Natural killer cell (primary cell): ENCODE data around the gene CTTN. TPM values are rescaled to one million over a fixed set of nuclear protein-coding genes. Genes with fewer than 3 reads are reported as not detected.

Experiments used
- ATAC-seq, 3 donors: fragments of 150-1000 bp in 2 of 3; fragments of 200-7000 bp in 1 of 3; cut with Tn5 transposase; 1 replicate in 1 of 3; 2 replicates in 2 of 3; pipeline ENCODE4 v1.10.0; 2021; ENCODE audit warnings: mild to moderate bottlenecking in 2 of 3, moderate library complexity in 2 of 3
- DNase-seq, 2 donors: peaks; one replicate each; pipeline versions ENCODE4 v3.0.0 to v3.0.0-alpha.2; 2013 to 2021; ENCODE audit warnings: mixed read lengths in 1 of 2
- H3K27ac ChIP-seq: one replicate; pipeline ENCODE4 v1.5.1; 2013; ENCODE audit warnings: mild to moderate bottlenecking, low read length
- H3K27me3 ChIP-seq: one replicate; pipeline ENCODE4 v1.6.1; 2013; ENCODE audit warnings: low read length; ENCODE audit not compliant: control insufficient read depth, insufficient read depth
- H3K36me3 ChIP-seq: one replicate; pipeline ENCODE4 v1.6.1; 2013; ENCODE audit warnings: low read length; ENCODE audit not compliant: control insufficient read depth, insufficient read depth
- H3K4me1 ChIP-seq: one replicate; pipeline ENCODE4 v1.6.1; 2013; ENCODE audit warnings: low read length; ENCODE audit not compliant: control insufficient read depth, insufficient read depth
- H3K4me3 ChIP-seq: one replicate; pipeline ENCODE4 v1.5.1; 2013; ENCODE audit warnings: low read length
- H3K9me3 ChIP-seq: one replicate; pipeline ENCODE4 v1.6.1; 2013; ENCODE audit warnings: low read length; ENCODE audit not compliant: control insufficient read depth, insufficient read depth
- H3K27ac Mint-ChIP-seq, 2 donors: one replicate each; pipeline ENCODE4 v1.8.0; 2022; ENCODE audit warnings: mild to moderate bottlenecking in 2 of 2, mixed read lengths in 2 of 2, moderate library complexity in 1 of 2
- H3K27me3 Mint-ChIP-seq, 2 donors: one replicate each; pipeline ENCODE4 v1.8.0; 2022; ENCODE audit warnings: low read depth in 2 of 2, mixed read lengths in 2 of 2
- H3K36me3 Mint-ChIP-seq: one replicate; pipeline ENCODE4 v1.8.0; 2022; ENCODE audit warnings: mixed read lengths
- H3K4me1 Mint-ChIP-seq, 2 donors: one replicate each; pipeline ENCODE4 v1.8.0; 2022; ENCODE audit warnings: mixed read lengths in 2 of 2
- H3K4me3 Mint-ChIP-seq: one replicate; pipeline ENCODE4 v1.8.0; 2022; ENCODE audit warnings: mild to moderate bottlenecking, moderate library complexity, mixed read lengths
- H3K9me3 Mint-ChIP-seq, 2 donors: one replicate each; pipeline ENCODE4 v1.8.0; 2022; ENCODE audit warnings: mixed read lengths in 2 of 2
- WGBS: methylation state at CpG from one replicate; pipeline ENCODE4 v1.1.7; 2013; ENCODE audit warnings: missing lambda C conversion rate; ENCODE audit not compliant: insufficient coverage; 5-methylcytosine and 5-hydroxymethylcytosine counted together
- intact Hi-C: fragments of 100-400 bp; cut with micrococcal nuclease; formaldehyde crosslinking; loops from one replicate; pipeline ENCODE4 v1.14.2; 2022
- total RNA-seq, 4 donors: library from RNA; stranded (reverse); fragments of 120-200 nt in 1 of 4; gene quantifications; one replicate each; pipeline versions ENCODE4 v1.2.3 to v1.2.4, GENCODE V29; 2013 to 2022
- TF ChIP-seq, protein P1 (sequence below): fragments of 200-600 bp; IDR thresholded peaks from one replicate; pipeline ENCODE4 v1.8.0; 2022; ENCODE audit warnings: antibody characterized with exemption

Gene CTTN
- total RNA-seq, 3 donors from 2014 or later (not counting 1 experiment from before 2014, with no cell fraction given) = 0.59 to 5.8 (median 1.8) TPM

DNA sequence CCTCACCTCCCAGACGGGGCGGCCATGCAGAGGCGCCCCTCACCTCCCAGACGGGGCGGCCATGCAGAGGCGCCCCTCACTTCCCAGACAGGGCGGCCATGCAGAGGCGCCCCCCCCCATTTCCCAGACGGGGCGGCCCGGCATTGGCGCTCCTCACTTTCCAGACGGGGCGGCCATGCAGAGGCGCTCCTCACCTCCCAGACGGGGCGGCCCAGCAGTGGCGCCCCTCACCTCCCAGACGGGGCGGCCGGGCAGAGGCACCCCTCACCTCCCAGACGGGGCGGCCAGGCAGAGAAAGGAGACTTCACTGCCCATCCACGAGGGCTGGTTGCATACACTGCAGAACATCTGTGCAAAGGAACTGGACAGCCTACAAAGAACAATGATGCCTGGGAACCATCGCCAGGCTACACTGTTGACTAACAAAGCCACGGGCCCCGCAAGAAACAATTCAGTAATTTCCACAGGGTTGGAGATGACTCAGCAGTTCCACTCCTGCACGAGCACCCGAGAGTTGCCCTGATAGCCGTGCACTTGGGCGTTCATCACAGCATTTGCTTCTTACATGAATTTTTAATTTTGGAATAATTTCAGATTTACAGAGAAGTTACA is 58.7 kb downstream of the CTTN start:
- no peak overlapping the region for H3K4me3 Mint-ChIP-seq
- Histone ChIP-seq H3K9me3 (no peaks in the 10 kb centered on the region), H3K36me3 (no peaks in the 10 kb centered on the region), H3K4me1 (no peaks in the 10 kb centered on the region), H3K27ac (no peak overlapping the region), H3K27me3 (peaks cover 4% of the 10 kb centered on the region), H3K4me3 (no peak overlapping the region)
- H3K9me3 Mint-ChIP-seq = no peaks in the 10 kb centered on the region
- H3K27me3 Mint-ChIP-seq = peaks cover 16 to 44% of the 10 kb centered on the region in 2 donors
- TF ChIP-seq, protein P1, sequence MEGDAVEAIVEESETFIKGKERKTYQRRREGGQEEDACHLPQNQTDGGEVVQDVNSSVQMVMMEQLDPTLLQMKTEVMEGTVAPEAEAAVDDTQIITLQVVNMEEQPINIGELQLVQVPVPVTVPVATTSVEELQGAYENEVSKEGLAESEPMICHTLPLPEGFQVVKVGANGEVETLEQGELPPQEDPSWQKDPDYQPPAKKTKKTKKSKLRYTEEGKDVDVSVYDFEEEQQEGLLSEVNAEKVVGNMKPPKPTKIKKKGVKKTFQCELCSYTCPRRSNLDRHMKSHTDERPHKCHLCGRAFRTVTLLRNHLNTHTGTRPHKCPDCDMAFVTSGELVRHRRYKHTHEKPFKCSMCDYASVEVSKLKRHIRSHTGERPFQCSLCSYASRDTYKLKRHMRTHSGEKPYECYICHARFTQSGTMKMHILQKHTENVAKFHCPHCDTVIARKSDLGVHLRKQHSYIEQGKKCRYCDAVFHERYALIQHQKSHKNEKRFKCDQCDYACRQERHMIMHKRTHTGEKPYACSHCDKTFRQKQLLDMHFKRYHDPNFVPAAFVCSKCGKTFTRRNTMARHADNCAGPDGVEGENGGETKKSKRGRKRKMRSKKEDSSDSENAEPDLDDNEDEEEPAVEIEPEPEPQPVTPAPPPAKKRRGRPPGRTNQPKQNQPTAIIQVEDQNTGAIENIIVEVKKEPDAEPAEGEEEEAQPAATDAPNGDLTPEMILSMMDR = no peak
- H3K4me1 Mint-ChIP-seq = no peaks in the 10 kb centered on the region
- ATAC-seq (no peak), DNase-seq (no peak)
- 66% methylated on average over 31 of the region's 31 CpGs for WGBS
- intact Hi-C loops = no loop called here
- H3K36me3 Mint-ChIP-seq = no peaks in the 10 kb centered on the region
- no peak overlapping the region for H3K27ac Mint-ChIP-seq

DNA sequence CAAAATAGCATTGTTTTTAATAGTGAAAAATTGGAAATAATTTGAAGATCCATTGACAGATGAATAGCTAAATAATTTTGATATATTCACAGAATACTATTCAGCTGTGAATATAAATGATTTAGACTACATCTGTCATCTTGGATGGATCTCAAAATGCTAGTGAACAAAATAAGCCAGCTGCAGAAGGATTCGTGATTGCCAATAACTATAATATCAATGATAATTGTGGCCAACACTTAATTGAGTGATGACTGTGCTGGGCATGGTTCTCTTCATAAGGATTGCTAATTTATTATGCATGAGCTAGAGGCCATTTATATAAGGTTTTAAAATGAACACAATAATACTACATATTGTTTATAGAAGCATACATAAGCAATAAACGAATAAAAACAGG is 60.4 kb downstream of the CTTN start:
- DNase-seq (no peak), ATAC-seq (no peak)
- intact Hi-C loops = no loop called here
- Mint-ChIP-seq H3K4me3 (no peak overlapping the region), H3K36me3 (no peaks in the 10 kb centered on the region), H3K27me3 (peaks cover 16 to 44% of the 10 kb centered on the region in 2 donors), H3K27ac (no peak overlapping the region), H3K9me3 (no peaks in the 10 kb centered on the region), H3K4me1 (no peaks in the 10 kb centered on the region)
- H3K27me3 ChIP-seq = peaks cover 6% of the 10 kb centered on the region
- no peak overlapping the region for H3K4me3 ChIP-seq
- H3K9me3 ChIP-seq = no peaks in the 10 kb centered on the region
- H3K4me1 ChIP-seq = no peaks in the 10 kb centered on the region
- H3K27ac ChIP-seq = no peak overlapping the region
- 75% methylated on average over 2 of the region's 2 CpGs for WGBS
- H3K36me3 ChIP-seq = no peaks in the 10 kb centered on the region
- TF ChIP-seq, protein P1 = no peak

DNA sequence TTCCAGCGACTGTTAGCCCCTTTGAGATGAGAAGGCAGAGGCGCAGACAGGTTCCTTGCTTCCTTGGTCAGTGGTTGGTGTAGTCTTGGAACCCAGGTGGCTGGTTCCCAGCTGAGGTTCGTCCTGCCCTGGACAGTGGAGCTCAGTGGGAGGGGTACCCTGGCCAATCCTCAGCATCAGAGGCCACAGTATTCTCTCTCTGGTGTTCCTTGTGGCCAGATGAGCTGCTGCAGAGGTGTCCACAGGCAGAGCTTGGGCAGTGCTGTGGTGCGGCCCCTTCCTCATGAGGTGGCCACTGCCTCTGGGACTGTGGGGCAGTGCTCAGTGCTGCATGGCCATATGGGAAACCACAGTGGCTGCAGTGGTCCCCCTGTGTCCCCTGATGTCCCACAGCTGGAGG is 61.8 kb downstream of the CTTN start:
- peaks cover 0 to 10% of the 10 kb centered on the region in 2 donors for H3K4me1 Mint-ChIP-seq
- no peaks in the 10 kb centered on the region for H3K9me3 Mint-ChIP-seq
- no peaks in the 10 kb centered on the region for H3K36me3 ChIP-seq
- H3K4me3 Mint-ChIP-seq = no peak overlapping the region
- no peaks in the 10 kb centered on the region for H3K36me3 Mint-ChIP-seq
- H3K27me3 ChIP-seq = peaks cover 6% of the 10 kb centered on the region
- ATAC-seq (no peak), DNase-seq (no peak)
- 86% methylated on average over 4 of the region's 4 CpGs for WGBS
- no peak overlapping the region for H3K4me3 ChIP-seq
- H3K9me3 ChIP-seq = no peaks in the 10 kb centered on the region
- TF ChIP-seq, protein P1 = no peak
- H3K27ac Mint-ChIP-seq = no peak overlapping the region
- H3K4me1 ChIP-seq = no peaks in the 10 kb centered on the region
- H3K27ac ChIP-seq = no peak overlapping the region
- intact Hi-C loops = no loop called here
- H3K27me3 Mint-ChIP-seq = peaks cover 22 to 40% of the 10 kb centered on the region in 2 donors

DNA sequence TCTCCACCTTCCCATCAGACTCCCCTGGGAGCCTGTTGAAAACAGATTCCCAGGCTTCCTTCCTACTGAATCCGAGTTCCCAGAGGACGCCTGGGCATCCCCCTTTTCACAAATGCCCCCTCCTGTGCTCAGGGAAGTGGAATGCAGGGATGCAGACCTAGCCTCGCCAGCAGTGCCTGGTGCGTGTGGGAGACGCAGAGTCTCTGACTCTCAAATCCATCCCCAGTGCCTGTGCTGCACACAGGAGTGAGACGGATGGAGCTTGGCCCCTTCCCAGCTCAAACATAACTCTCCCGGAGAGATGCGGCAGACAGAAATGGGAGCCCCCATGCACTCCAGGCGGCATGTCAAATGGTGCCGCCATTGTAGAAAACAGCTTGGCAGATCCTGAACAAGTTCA is 62.6 kb downstream of the CTTN start:
- H3K9me3 Mint-ChIP-seq = no peaks in the 10 kb centered on the region
- H3K36me3 Mint-ChIP-seq = no peaks in the 10 kb centered on the region
- TF ChIP-seq, protein P1 = no peak
- no peaks in the 10 kb centered on the region for H3K9me3 ChIP-seq
- H3K4me3 ChIP-seq = no peak overlapping the region
- H3K27me3 Mint-ChIP-seq = peaks cover 26 to 38% of the 10 kb centered on the region in 2 donors
- 88% methylated on average over 10 of the region's 10 CpGs for WGBS
- no peak for DNase-seq
- H3K27ac Mint-ChIP-seq = no peak overlapping the region
- H3K4me1 Mint-ChIP-seq = peaks cover 0 to 13% of the 10 kb centered on the region in 2 donors
- peaks cover 9% of the 10 kb centered on the region for H3K27me3 ChIP-seq
- H3K4me3 Mint-ChIP-seq = no peak overlapping the region
- ATAC-seq = no peak
- H3K27ac ChIP-seq = no peak overlapping the region
- no peaks in the 10 kb centered on the region for H3K36me3 ChIP-seq
- intact Hi-C loops = no loop called here
- H3K4me1 ChIP-seq = no peaks in the 10 kb centered on the region
